ENCODE measurements around the gene MTHFR. TPM values are rescaled to one million over a fixed set of nuclear protein-coding genes. Genes with fewer than 3 reads are reported as not detected.
A peak's percentile ranks its signal among the peaks of the same experiment; 100 is the strongest.

Gene MTHFR
- total RNA-seq, 1 donor from 2014 or later = 43.3 TPM

- Histone ChIP-seq H3K36me3 (ENCODE audit: control insufficient read depth in 3 of 3, insufficient read depth in 3 of 3, low read length in 3 of 3) (peaks cover 30 to 46% (median 38%) of the 10 kb centered on the region in 3 donors), H3K4me3 (ENCODE audit: low read length in 3 of 3) (no peak overlapping the region), H3K27ac (ENCODE audit: low read depth, low read length) (no peak overlapping the region), H3K9me3 (ENCODE audit: control insufficient read depth in 3 of 3, low read length in 3 of 3) (no peaks in the 10 kb centered on the region), H3K4me1 (ENCODE audit: control insufficient read depth in 3 of 3, insufficient read depth in 3 of 3, low read length in 3 of 3) (peaks cover 0 to 2% (median 0%) of the 10 kb centered on the region in 3 donors), H3K27me3 (ENCODE audit: control insufficient read depth in 3 of 3, insufficient read depth in 3 of 3, low read length in 3 of 3) (no peaks in the 10 kb centered on the region), H3K9ac (ENCODE audit: low read depth in 1 of 3, low read length in 3 of 3) (peak overlapping the region in 1 of 3 donors; percentile 21)
These were observed 57.2 kb downstream of the MTHFR start for GRCh38 chr1:11748294-11749202.

GRCh38 chr1:11746795-11747487 lies 58.8 kb downstream of the MTHFR start:
- H3K4me1 ChIP-seq (ENCODE audit: control insufficient read depth in 3 of 3, insufficient read depth in 3 of 3, low read length in 3 of 3) = peaks cover 0 to 2% (median 0%) of the 10 kb centered on the region in 3 donors
- H3K9me3 ChIP-seq (ENCODE audit: control insufficient read depth in 3 of 3, low read length in 3 of 3) = no peaks in the 10 kb centered on the region
- H3K36me3 ChIP-seq (ENCODE audit: control insufficient read depth in 3 of 3, insufficient read depth in 3 of 3, low read length in 3 of 3) = peaks cover 30 to 46% (median 38%) of the 10 kb centered on the region in 3 donors
- H3K27me3 ChIP-seq (ENCODE audit: control insufficient read depth in 3 of 3, insufficient read depth in 3 of 3, low read length in 3 of 3) = no peaks in the 10 kb centered on the region
- H3K27ac ChIP-seq (ENCODE audit: low read depth, low read length) = no peak overlapping the region
- no peak overlapping the region for H3K9ac ChIP-seq (ENCODE audit: low read depth in 1 of 3, low read length in 3 of 3)
- H3K4me3 ChIP-seq (ENCODE audit: low read length in 3 of 3) = no peak overlapping the region

- Histone ChIP-seq H3K36me3 (ENCODE audit: control insufficient read depth in 3 of 3, insufficient read depth in 3 of 3, low read length in 3 of 3) (peaks cover 29 to 46% (median 36%) of the 10 kb centered on the region in 3 donors), H3K9ac (ENCODE audit: low read depth in 1 of 3, low read length in 3 of 3) (no peak overlapping the region), H3K9me3 (ENCODE audit: control insufficient read depth in 3 of 3, low read length in 3 of 3) (no peaks in the 10 kb centered on the region), H3K27me3 (ENCODE audit: control insufficient read depth in 3 of 3, insufficient read depth in 3 of 3, low read length in 3 of 3) (no peaks in the 10 kb centered on the region), H3K4me3 (ENCODE audit: low read length in 3 of 3) (no peak overlapping the region), H3K4me1 (ENCODE audit: control insufficient read depth in 3 of 3, insufficient read depth in 3 of 3, low read length in 3 of 3) (peaks cover 0 to 2% (median 0%) of the 10 kb centered on the region in 3 donors), H3K27ac (ENCODE audit: low read depth, low read length) (no peak overlapping the region)
These were observed 59.7 kb downstream of the MTHFR start for GRCh38 chr1:11746092-11746491.

GRCh38 chr1:11744287-11744686 lies 61.5 kb downstream of the MTHFR start:
- H3K9me3 ChIP-seq (ENCODE audit: control insufficient read depth in 3 of 3, low read length in 3 of 3) = no peaks in the 10 kb centered on the region
- H3K27ac ChIP-seq (ENCODE audit: low read depth, low read length) = no peak overlapping the region
- H3K4me3 ChIP-seq (ENCODE audit: low read length in 3 of 3) = no peak overlapping the region
- peaks cover 0 to 5% (median 2%) of the 10 kb centered on the region in 3 donors for H3K4me1 ChIP-seq (ENCODE audit: control insufficient read depth in 3 of 3, insufficient read depth in 3 of 3, low read length in 3 of 3)
- H3K9ac ChIP-seq (ENCODE audit: low read depth in 1 of 3, low read length in 3 of 3) = no peak overlapping the region
- H3K36me3 ChIP-seq (ENCODE audit: control insufficient read depth in 3 of 3, insufficient read depth in 3 of 3, low read length in 3 of 3) = peaks cover 17 to 31% (median 27%) of the 10 kb centered on the region in 3 donors
- no peaks in the 10 kb centered on the region for H3K27me3 ChIP-seq (ENCODE audit: control insufficient read depth in 3 of 3, insufficient read depth in 3 of 3, low read length in 3 of 3)

- Histone ChIP-seq H3K9me3 (ENCODE audit: control insufficient read depth in 3 of 3, low read length in 3 of 3) (no peaks in the 10 kb centered on the region), H3K4me3 (ENCODE audit: low read length in 3 of 3) (no peak overlapping the region), H3K9ac (ENCODE audit: low read depth in 1 of 3, low read length in 3 of 3) (no peak overlapping the region), H3K4me1 (ENCODE audit: control insufficient read depth in 3 of 3, insufficient read depth in 3 of 3, low read length in 3 of 3) (peaks cover 7 to 20% (median 18%) of the 10 kb centered on the region in 3 donors), H3K27me3 (ENCODE audit: control insufficient read depth in 3 of 3, insufficient read depth in 3 of 3, low read length in 3 of 3) (no peaks in the 10 kb centered on the region), H3K36me3 (ENCODE audit: control insufficient read depth in 3 of 3, insufficient read depth in 3 of 3, low read length in 3 of 3) (peaks cover 11 to 14% (median 12%) of the 10 kb centered on the region in 3 donors), H3K27ac (ENCODE audit: low read depth, low read length) (no peak overlapping the region)
These were observed 63.7 kb downstream of the MTHFR start for GRCh38 chr1:11741919-11742558.

GRCh38 chr1:11741482-11741881 lies 64.3 kb downstream of the MTHFR start:
- Histone ChIP-seq H3K9ac (ENCODE audit: low read depth in 1 of 3, low read length in 3 of 3) (no peak overlapping the region), H3K4me3 (ENCODE audit: low read length in 3 of 3) (no peak overlapping the region), H3K4me1 (ENCODE audit: control insufficient read depth in 3 of 3, insufficient read depth in 3 of 3, low read length in 3 of 3) (peaks cover 10 to 26% (median 22%) of the 10 kb centered on the region in 3 donors), H3K36me3 (ENCODE audit: control insufficient read depth in 3 of 3, insufficient read depth in 3 of 3, low read length in 3 of 3) (peaks cover 11% of the 10 kb centered on the region in 3 donors), H3K27ac (ENCODE audit: low read depth, low read length) (no peak overlapping the region), H3K27me3 (ENCODE audit: control insufficient read depth in 3 of 3, insufficient read depth in 3 of 3, low read length in 3 of 3) (no peaks in the 10 kb centered on the region), H3K9me3 (ENCODE audit: control insufficient read depth in 3 of 3, low read length in 3 of 3) (no peaks in the 10 kb centered on the region)

GRCh38 chr1:11740258-11741192 lies 65.2 kb downstream of the MTHFR start:
- Histone ChIP-seq H3K4me1 (ENCODE audit: control insufficient read depth in 3 of 3, insufficient read depth in 3 of 3, low read length in 3 of 3) (peaks cover 12 to 32% (median 22%) of the 10 kb centered on the region in 3 donors), H3K4me3 (ENCODE audit: low read length in 3 of 3) (no peak overlapping the region), H3K9ac (ENCODE audit: low read depth in 1 of 3, low read length in 3 of 3) (no peak overlapping the region), H3K27ac (ENCODE audit: low read depth, low read length) (no peak overlapping the region), H3K27me3 (ENCODE audit: control insufficient read depth in 3 of 3, insufficient read depth in 3 of 3, low read length in 3 of 3) (no peaks in the 10 kb centered on the region), H3K9me3 (ENCODE audit: control insufficient read depth in 3 of 3, low read length in 3 of 3) (no peaks in the 10 kb centered on the region), H3K36me3 (ENCODE audit: control insufficient read depth in 3 of 3, insufficient read depth in 3 of 3, low read length in 3 of 3) (peaks cover 2% of the 10 kb centered on the region in 3 donors)

- H3K4me1 ChIP-seq (ENCODE audit: control insufficient read depth in 3 of 3, insufficient read depth in 3 of 3, low read length in 3 of 3) = peaks cover 15 to 36% (median 22%) of the 10 kb centered on the region in 3 donors
- H3K27ac ChIP-seq (ENCODE audit: low read depth, low read length) = no peak overlapping the region
- H3K4me3 ChIP-seq (ENCODE audit: low read length in 3 of 3) = no peak overlapping the region
These were observed 67.0 kb downstream of the MTHFR start for GRCh38 chr1:11738783-11739182.

GRCh38 chr1:11738096-11738495 lies 67.7 kb downstream of the MTHFR start:
- H3K9ac ChIP-seq (ENCODE audit: low read depth in 1 of 3, low read length in 3 of 3) = no peak overlapping the region
- H3K4me3 ChIP-seq (ENCODE audit: low read length in 3 of 3) = no peak overlapping the region
- H3K9me3 ChIP-seq (ENCODE audit: control insufficient read depth in 3 of 3, low read length in 3 of 3) = no peaks in the 10 kb centered on the region
- peak overlapping the region; percentile 90 for H3K27ac ChIP-seq (ENCODE audit: low read depth, low read length)
- peaks cover 15 to 36% (median 22%) of the 10 kb centered on the region in 3 donors for H3K4me1 ChIP-seq (ENCODE audit: control insufficient read depth in 3 of 3, insufficient read depth in 3 of 3, low read length in 3 of 3)
- peaks cover 0 to 2% (median 0%) of the 10 kb centered on the region in 3 donors for H3K36me3 ChIP-seq (ENCODE audit: control insufficient read depth in 3 of 3, insufficient read depth in 3 of 3, low read length in 3 of 3)
- H3K27me3 ChIP-seq (ENCODE audit: control insufficient read depth in 3 of 3, insufficient read depth in 3 of 3, low read length in 3 of 3) = no peaks in the 10 kb centered on the region

More at GRCh38 chr1:11738783-11739182, 67.0 kb downstream of the MTHFR start:
- Histone ChIP-seq H3K9ac (ENCODE audit: low read depth in 1 of 3, low read length in 3 of 3) (no peak overlapping the region), H3K36me3 (ENCODE audit: control insufficient read depth in 3 of 3, insufficient read depth in 3 of 3, low read length in 3 of 3) (peaks cover 0 to 2% (median 0%) of the 10 kb centered on the region in 3 donors), H3K9me3 (ENCODE audit: control insufficient read depth in 3 of 3, low read length in 3 of 3) (no peaks in the 10 kb centered on the region), H3K27me3 (ENCODE audit: control insufficient read depth in 3 of 3, insufficient read depth in 3 of 3, low read length in 3 of 3) (no peaks in the 10 kb centered on the region)

All from skeletal muscle tissue (tissue), 4 donors.